Transverse colon (tissue), 4 donors: Measurements from ENCODE around the gene SBF2.

Experiments
- CTCF ChIP-seq, 5 experiments: fragments of 200-600 bp in 3 of 5; fragments of 450-650 bp in 2 of 5; sonication (generic) in 3 of 5; IDR thresholded peaks; 1 replicate in 2 of 5; 2 replicates in 3 of 5; pipeline ENCODE4 v1.5.1; 2016 to 2017; ENCODE audit warnings: antibody characterized with exemption in 5 of 5, inconsistent platforms in 3 of 5, mild to moderate bottlenecking in 2 of 5, moderate library complexity in 1 of 5
- EP300 ChIP-seq: sonication (generic); formaldehyde crosslinking; IDR thresholded peaks from one replicate; pipeline ENCODE4 v1.6.1; 2017; ENCODE audit warnings: antibody characterized with exemption, low read depth
- POLR2A ChIP-seq: fragments of 450-650 bp; IDR thresholded peaks from one replicate; pipeline ENCODE4 v1.6.1; 2016; ENCODE audit warnings: antibody characterized with exemption, mild to moderate bottlenecking, moderate library complexity
- POLR2AphosphoS5 ChIP-seq, 3 donors: sonication (generic); formaldehyde crosslinking; IDR thresholded peaks; one replicate each; pipeline ENCODE4 v1.6.1; 2016; ENCODE audit warnings: antibody characterized with exemption in 3 of 3

GRCh38 chr11:10305964-10306918, 12.2 kb upstream of the SBF2 start:
- TF ChIP-seq CTCF (IDR thresholded peaks at IDR 0.05) (peak in 1 of 5 experiments; percentile 9), EP300 (no peak), POLR2A (no peak), POLR2AphosphoS5 (IDR thresholded peaks at IDR 0.05) (peak in 1 of 3 donors; percentile 48)
